ENCODE measurements around the gene ANKRD28.

Gene ANKRD28

GRCh38 chr3:15800327-15800726 is 2.5 kb upstream of the ANKRD28 start:
- peaks cover 13% of the 10 kb centered on the region for H3K4me1 ChIP-seq (ENCODE audit: control insufficient read depth, insufficient read depth, low read length)
- no peaks in the 10 kb centered on the region for H3K27me3 ChIP-seq (ENCODE audit: control insufficient read depth, insufficient read depth, low read length)
- H3K9me3 ChIP-seq (ENCODE audit: control insufficient read depth, low read length) = no peaks in the 10 kb centered on the region
- H3K9ac ChIP-seq (ENCODE audit: low read length) = no peak overlapping the region
- H3K4me3 ChIP-seq (ENCODE audit: low read length) = no peak overlapping the region
- H3K36me3 ChIP-seq (ENCODE audit: control insufficient read depth, insufficient read depth, low read length) = no peaks in the 10 kb centered on the region

DNA sequence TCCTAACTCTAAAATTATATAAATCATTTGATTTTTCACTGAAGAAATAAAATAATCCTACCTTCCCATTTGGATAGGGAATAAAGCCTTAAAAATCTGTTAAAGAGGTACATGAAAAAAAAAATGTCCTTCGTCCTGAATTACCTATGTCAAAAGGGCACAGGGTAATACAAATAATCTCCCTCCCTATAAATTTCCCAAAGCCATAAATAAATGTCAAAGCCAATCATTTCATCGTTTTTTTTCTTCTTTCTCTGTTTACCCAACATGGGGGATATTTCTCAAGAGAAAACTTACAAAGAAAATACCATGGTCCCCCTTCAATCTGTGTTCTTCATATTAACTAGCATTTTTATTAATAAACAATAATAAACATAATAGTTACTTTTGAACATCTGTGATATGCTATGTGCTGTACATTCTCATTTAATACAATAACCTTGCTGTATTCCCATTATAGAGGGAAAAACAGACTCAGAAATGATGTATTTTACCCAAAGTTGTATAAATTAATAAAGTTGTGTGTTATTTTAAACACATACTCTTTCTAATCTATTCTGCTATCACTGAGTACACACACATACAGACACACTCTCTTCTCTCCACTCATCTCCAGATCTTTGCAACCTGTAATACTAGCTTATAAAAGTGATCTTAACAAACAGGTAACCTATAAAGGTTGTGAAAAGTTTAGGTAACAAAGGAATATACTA is 910 bp upstream of the ANKRD28 start:
- peaks cover 12% of the 10 kb centered on the region for H3K4me1 ChIP-seq (ENCODE audit: control insufficient read depth, insufficient read depth, low read length)
- H3K27me3 ChIP-seq (ENCODE audit: control insufficient read depth, insufficient read depth, low read length) = no peaks in the 10 kb centered on the region
- no peaks in the 10 kb centered on the region for H3K36me3 ChIP-seq (ENCODE audit: control insufficient read depth, insufficient read depth, low read length)
- no peaks in the 10 kb centered on the region for H3K9me3 ChIP-seq (ENCODE audit: control insufficient read depth, low read length)
- H3K4me3 ChIP-seq (ENCODE audit: low read length) = no peak overlapping the region
- no peak overlapping the region for H3K9ac ChIP-seq (ENCODE audit: low read length)

DNA sequence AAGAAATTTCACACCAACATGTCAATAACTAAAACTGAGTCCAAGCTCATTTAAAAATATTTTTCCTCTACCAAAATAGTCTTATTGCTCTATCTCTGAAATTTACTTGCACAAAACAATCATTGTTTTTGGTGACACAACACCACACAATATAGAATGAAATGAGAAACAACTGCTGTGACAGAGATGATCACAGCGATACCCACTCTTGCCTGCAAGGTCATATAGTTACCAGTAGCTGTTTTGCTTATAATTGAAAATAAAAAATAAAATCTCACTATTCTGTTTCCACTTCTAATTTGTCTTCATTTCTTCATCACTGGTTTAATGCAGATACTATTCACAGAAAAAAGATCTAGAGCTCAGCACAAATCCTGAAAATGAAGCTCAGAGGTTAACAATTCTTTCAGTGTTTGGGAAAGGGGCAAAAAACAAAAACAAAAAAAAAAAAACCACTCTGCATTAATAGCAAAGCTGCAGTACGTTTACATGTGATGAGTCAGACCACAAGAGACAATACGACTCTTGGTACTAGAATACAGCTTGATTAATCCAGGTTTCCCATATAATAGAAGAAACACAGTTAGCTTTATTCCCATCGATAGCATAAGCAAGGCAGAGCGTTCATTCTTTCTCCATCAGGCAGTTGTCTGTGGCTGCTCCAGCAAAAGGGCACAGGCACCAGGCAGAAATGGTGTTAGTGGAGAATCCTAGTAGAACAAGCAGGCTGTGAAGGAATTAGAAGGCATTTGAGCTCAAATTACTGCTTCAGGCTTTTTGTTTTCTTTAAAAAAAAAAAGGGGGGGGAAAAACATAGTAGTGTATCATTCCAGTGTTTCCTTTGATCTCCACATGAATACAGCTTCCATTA is 773 bp downstream of the ANKRD28 start:
- peaks cover 12% of the 10 kb centered on the region for H3K4me1 ChIP-seq (ENCODE audit: control insufficient read depth, insufficient read depth, low read length)
- H3K9me3 ChIP-seq (ENCODE audit: control insufficient read depth, low read length) = no peaks in the 10 kb centered on the region
- H3K27me3 ChIP-seq (ENCODE audit: control insufficient read depth, insufficient read depth, low read length) = no peaks in the 10 kb centered on the region
- peak overlapping the region; percentile 56 for H3K9ac ChIP-seq (ENCODE audit: low read length)
- no peaks in the 10 kb centered on the region for H3K36me3 ChIP-seq (ENCODE audit: control insufficient read depth, insufficient read depth, low read length)
- H3K4me3 ChIP-seq (ENCODE audit: low read length) = no peak overlapping the region

GRCh38 chr3:15796331-15796730 is 1.4 kb downstream of the ANKRD28 start:
- peaks cover 12% of the 10 kb centered on the region for H3K4me1 ChIP-seq (ENCODE audit: control insufficient read depth, insufficient read depth, low read length)
- H3K9me3 ChIP-seq (ENCODE audit: control insufficient read depth, low read length) = no peaks in the 10 kb centered on the region
- no peaks in the 10 kb centered on the region for H3K36me3 ChIP-seq (ENCODE audit: control insufficient read depth, insufficient read depth, low read length)
- peak overlapping the region; percentile 24 for H3K9ac ChIP-seq (ENCODE audit: low read length)
- no peak overlapping the region for H3K4me3 ChIP-seq (ENCODE audit: low read length)
- no peaks in the 10 kb centered on the region for H3K27me3 ChIP-seq (ENCODE audit: control insufficient read depth, insufficient read depth, low read length)

- no peak overlapping the region for H3K9ac ChIP-seq (ENCODE audit: low read length)
- peaks cover 12% of the 10 kb centered on the region for H3K4me1 ChIP-seq (ENCODE audit: control insufficient read depth, insufficient read depth, low read length)
- H3K9me3 ChIP-seq (ENCODE audit: control insufficient read depth, low read length) = no peaks in the 10 kb centered on the region
- no peak overlapping the region for H3K4me3 ChIP-seq (ENCODE audit: low read length)
- no peaks in the 10 kb centered on the region for H3K36me3 ChIP-seq (ENCODE audit: control insufficient read depth, insufficient read depth, low read length)
- no peaks in the 10 kb centered on the region for H3K27me3 ChIP-seq (ENCODE audit: control insufficient read depth, insufficient read depth, low read length)
Measured at GRCh38 chr3:15795651-15796308, 2.0 kb downstream of the ANKRD28 start.

DNA sequence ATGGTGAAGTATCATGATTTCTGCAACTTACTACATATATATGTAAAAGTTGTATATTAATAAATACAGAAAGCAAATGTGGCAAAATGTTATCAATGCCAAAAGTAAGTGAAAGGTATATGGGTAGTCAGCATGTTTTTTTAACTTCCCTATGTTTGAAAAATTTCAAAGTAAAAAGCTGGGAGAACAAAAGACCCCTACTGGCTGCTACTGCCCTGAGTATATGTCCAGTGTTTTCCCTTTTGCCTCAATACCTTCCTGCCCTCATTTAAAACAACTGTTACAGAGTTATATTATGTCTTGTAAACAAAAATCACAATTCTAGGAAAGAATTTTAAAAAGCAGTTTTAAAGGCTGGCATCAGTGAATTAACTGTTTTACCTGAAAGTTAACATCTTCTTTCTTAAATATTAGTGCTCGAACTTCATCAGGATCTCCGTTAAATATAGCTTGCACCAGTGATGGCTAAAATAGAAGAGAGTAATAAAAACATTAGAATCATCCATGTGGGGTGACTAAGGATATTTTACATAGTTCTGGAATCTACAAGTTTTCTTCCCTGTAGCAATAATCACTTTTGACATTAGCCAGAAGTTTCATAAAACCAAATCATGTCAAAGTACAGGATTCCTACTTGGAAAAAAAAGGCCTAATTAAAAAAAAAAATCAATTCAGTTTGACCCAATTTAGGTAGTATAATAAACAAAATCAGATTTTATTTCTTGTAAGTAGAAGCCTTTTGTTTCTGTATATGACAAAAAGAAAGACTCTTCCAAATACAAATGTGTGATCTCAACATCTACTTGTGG is 2.7 kb downstream of the ANKRD28 start:
- H3K36me3 ChIP-seq (ENCODE audit: control insufficient read depth, insufficient read depth, low read length) = no peaks in the 10 kb centered on the region
- H3K27me3 ChIP-seq (ENCODE audit: control insufficient read depth, insufficient read depth, low read length) = no peaks in the 10 kb centered on the region
- no peaks in the 10 kb centered on the region for H3K9me3 ChIP-seq (ENCODE audit: control insufficient read depth, low read length)
- no peak overlapping the region for H3K9ac ChIP-seq (ENCODE audit: low read length)
- peaks cover 12% of the 10 kb centered on the region for H3K4me1 ChIP-seq (ENCODE audit: control insufficient read depth, insufficient read depth, low read length)
- no peak overlapping the region for H3K4me3 ChIP-seq (ENCODE audit: low read length)

DNA sequence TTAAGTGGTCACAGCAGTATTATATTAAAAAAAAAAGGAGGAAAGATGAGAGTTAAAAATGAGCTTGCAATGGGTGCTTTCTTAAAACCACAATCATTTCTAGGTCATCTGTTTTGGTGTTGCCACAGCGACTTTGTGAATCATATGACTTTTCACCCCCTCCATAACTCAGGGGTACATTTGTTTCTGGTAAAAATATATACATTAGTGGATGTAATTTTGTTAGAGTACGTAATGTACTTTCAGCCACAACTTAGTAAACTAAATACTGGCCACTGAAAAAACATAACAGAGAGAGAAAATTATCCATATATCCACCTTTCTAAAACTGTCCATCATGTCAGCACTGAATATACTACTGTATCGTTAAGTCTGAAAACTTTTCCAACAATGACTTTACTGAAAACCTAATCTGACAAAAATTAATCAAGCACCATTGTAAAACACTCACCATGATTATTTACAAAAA is 3.4 kb downstream of the ANKRD28 start:
- H3K27me3 ChIP-seq (ENCODE audit: control insufficient read depth, insufficient read depth, low read length) = no peaks in the 10 kb centered on the region
- no peak overlapping the region for H3K9ac ChIP-seq (ENCODE audit: low read length)
- H3K9me3 ChIP-seq (ENCODE audit: control insufficient read depth, low read length) = no peaks in the 10 kb centered on the region
- no peak overlapping the region for H3K4me3 ChIP-seq (ENCODE audit: low read length)
- H3K4me1 ChIP-seq (ENCODE audit: control insufficient read depth, insufficient read depth, low read length) = peaks cover 12% of the 10 kb centered on the region
- H3K36me3 ChIP-seq (ENCODE audit: control insufficient read depth, insufficient read depth, low read length) = no peaks in the 10 kb centered on the region

- Histone ChIP-seq H3K9me3 (ENCODE audit: control insufficient read depth, low read length) (no peaks in the 10 kb centered on the region), H3K9ac (ENCODE audit: low read length) (no peak overlapping the region), H3K4me1 (ENCODE audit: control insufficient read depth, insufficient read depth, low read length) (no peaks in the 10 kb centered on the region), H3K27me3 (ENCODE audit: control insufficient read depth, insufficient read depth, low read length) (no peaks in the 10 kb centered on the region), H3K4me3 (ENCODE audit: low read length) (no peak overlapping the region), H3K36me3 (ENCODE audit: control insufficient read depth, insufficient read depth, low read length) (no peaks in the 10 kb centered on the region)
Measured at GRCh38 chr3:15791525-15791924, 6.3 kb downstream of the ANKRD28 start.

- Histone ChIP-seq H3K4me3 (ENCODE audit: low read length) (no peak overlapping the region), H3K27me3 (ENCODE audit: control insufficient read depth, insufficient read depth, low read length) (no peaks in the 10 kb centered on the region), H3K9ac (ENCODE audit: low read length) (no peak overlapping the region), H3K36me3 (ENCODE audit: control insufficient read depth, insufficient read depth, low read length) (no peaks in the 10 kb centered on the region), H3K9me3 (ENCODE audit: control insufficient read depth, low read length) (no peaks in the 10 kb centered on the region), H3K4me1 (ENCODE audit: control insufficient read depth, insufficient read depth, low read length) (no peaks in the 10 kb centered on the region)
Measured at GRCh38 chr3:15787941-15788340, 9.8 kb downstream of the ANKRD28 start.

DNA sequence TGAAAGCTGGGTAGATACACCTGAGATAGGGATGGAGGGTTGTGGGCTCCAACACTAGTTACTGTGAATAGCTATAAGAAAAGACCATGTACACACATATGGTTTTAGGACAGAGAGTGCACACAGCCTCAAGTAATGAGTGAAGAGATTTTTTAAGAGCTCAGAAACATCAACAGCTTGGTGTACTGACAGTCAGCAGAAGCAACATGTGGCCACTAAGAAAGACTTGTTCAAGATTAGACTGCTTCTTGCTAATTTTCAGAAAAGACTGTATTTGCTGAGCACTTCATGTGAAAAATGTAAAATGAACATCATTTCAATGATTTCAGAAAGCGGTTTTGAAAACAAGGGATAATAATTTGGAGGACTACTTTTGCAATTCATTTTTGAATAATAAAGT is 10.3 kb downstream of the ANKRD28 start:
- Histone ChIP-seq H3K9me3 (ENCODE audit: control insufficient read depth, low read length) (no peaks in the 10 kb centered on the region), H3K4me3 (ENCODE audit: low read length) (no peak overlapping the region), H3K9ac (ENCODE audit: low read length) (no peak overlapping the region), H3K4me1 (ENCODE audit: control insufficient read depth, insufficient read depth, low read length) (no peaks in the 10 kb centered on the region), H3K36me3 (ENCODE audit: control insufficient read depth, insufficient read depth, low read length) (no peaks in the 10 kb centered on the region), H3K27me3 (ENCODE audit: control insufficient read depth, insufficient read depth, low read length) (no peaks in the 10 kb centered on the region)

- Histone ChIP-seq H3K9ac (ENCODE audit: low read length) (no peak overlapping the region), H3K4me1 (ENCODE audit: control insufficient read depth, insufficient read depth, low read length) (peaks cover 2% of the 10 kb centered on the region), H3K9me3 (ENCODE audit: control insufficient read depth, low read length) (no peaks in the 10 kb centered on the region), H3K36me3 (ENCODE audit: control insufficient read depth, insufficient read depth, low read length) (no peaks in the 10 kb centered on the region), H3K27me3 (ENCODE audit: control insufficient read depth, insufficient read depth, low read length) (no peaks in the 10 kb centered on the region), H3K4me3 (ENCODE audit: low read length) (no peak overlapping the region)
Measured at GRCh38 chr3:15783361-15783969, 14.3 kb downstream of the ANKRD28 start.
